K562 (cell line): ENCODE data around the gene MED16. TPM values are rescaled to one million over a fixed set of nuclear protein-coding genes. Genes with fewer than 3 reads are reported as not detected.

Source experiments
- ARHGAP35 ChIP-seq: fragments of 450-650 bp; IDR thresholded peaks from 2 replicates; pipeline ENCODE4 v1.6.1; 2018; ENCODE audit not compliant: partially characterized antibody
- ATF2 ChIP-seq: sonication (generic); formaldehyde crosslinking; IDR thresholded peaks from 2 replicates; pipeline ENCODE4 v1.8.1; 2022; ENCODE audit warnings: missing genetic modification reagents
- ATF3 ChIP-seq, 2 experiments: fragments of 450-650 bp in 1 of 2; sonication (generic) in 1 of 2; formaldehyde crosslinking in 1 of 2; IDR thresholded peaks in 1 of 2; conservative IDR thresholded peaks in 1 of 2; 2 replicates each; pipeline versions ENCODE4 v1.6.1 to v1.8.1; 2016 to 2023; ENCODE audit warnings: mild to moderate bottlenecking in 2 of 2, moderate library complexity in 2 of 2, inconsistent platforms in 1 of 2, missing genetic modification reagents in 1 of 2
- CBFA2T2 ChIP-seq: fragments of 450-650 bp; conservative IDR thresholded peaks from 2 replicates; pipeline ENCODE4 v1.6.1; 2017; ENCODE audit warnings: mild to moderate bottlenecking
- CBX1 ChIP-seq: sonication (generic); IDR thresholded peaks from 2 replicates; pipeline ENCODE4 v1.6.1; 2016; ENCODE audit warnings: antibody characterized with exemption, low read depth, mild to moderate bottlenecking
- CREB1 ChIP-seq, 2 experiments: sonication (generic) in 1 of 2; formaldehyde crosslinking in 1 of 2; IDR thresholded peaks; 2 replicates each; pipeline versions ENCODE4 v1.6.1 to v1.8.0; 2012 to 2022; ENCODE audit warnings: inconsistent platforms in 1 of 2, mild to moderate bottlenecking in 1 of 2, missing genetic modification reagents in 1 of 2, moderate library complexity in 1 of 2
- E2F5 ChIP-seq: sonication (generic); formaldehyde crosslinking; IDR thresholded peaks from 2 replicates; pipeline ENCODE4 v1.8.0; 2022; ENCODE audit warnings: mild to moderate bottlenecking, missing genetic modification reagents
- HLTF ChIP-seq: fragments of 450-650 bp; IDR thresholded peaks from 2 replicates; pipeline ENCODE4 v1.6.1; 2016
- KAT7 ChIP-seq: sonication (generic); formaldehyde crosslinking; IDR thresholded peaks from 2 replicates; pipeline ENCODE4 v1.8.0; 2022; ENCODE audit warnings: missing genetic modification reagents, mild to moderate bottlenecking, borderline replicate concordance
- NCOA2 ChIP-seq, 2 experiments: fragments of 450-650 bp; IDR thresholded peaks; 2 replicates each; pipeline ENCODE4 v1.6.1; 2018; ENCODE audit warnings: mild to moderate bottlenecking in 2 of 2, moderate library complexity in 1 of 2; ENCODE audit not compliant: partially characterized antibody in 2 of 2
- NONO ChIP-seq, 2 experiments: fragments of 200-400 bp in 1 of 2; fragments of 450-650 bp in 1 of 2; formaldehyde crosslinking in 1 of 2; IDR thresholded peaks; 2 replicates each; pipeline ENCODE4 v1.6.1; 2017; ENCODE audit warnings: low read depth in 2 of 2, mild to moderate bottlenecking in 2 of 2, moderate library complexity in 2 of 2, low read length in 1 of 2
- NR4A1 ChIP-seq, 2 experiments: fragments of 250-450 bp in 1 of 2; fragments of 450-650 bp in 1 of 2; sonication (Bioruptor Pico) in 1 of 2; IDR thresholded peaks; 2 replicates each; pipeline versions ENCODE4 v1.4.0 to v1.6.1; 2016 to 2020; ENCODE audit warnings: mild to moderate bottlenecking in 2 of 2, missing compliant biosample characterization in 1 of 2, missing genetic modification characterization in 1 of 2, moderate library complexity in 1 of 2
- PHF8 ChIP-seq: fragments of 200-600 bp; sonication (generic); IDR thresholded peaks from 2 replicates; pipeline ENCODE4 v1.6.1; 2012; ENCODE audit warnings: mixed run types, mild to moderate bottlenecking, inconsistent platforms, low read length, moderate library complexity, borderline replicate concordance
- PML ChIP-seq: IDR thresholded peaks from 2 replicates; pipeline ENCODE4 v1.6.1; 2012; ENCODE audit warnings: low read length, inconsistent platforms
- RBM34 ChIP-seq: fragments of 200-400 bp; formaldehyde crosslinking; IDR thresholded peaks from 2 replicates; pipeline ENCODE4 v1.6.1; 2018; ENCODE audit warnings: low read length, borderline replicate concordance; ENCODE audit not compliant: insufficient read depth
- TFAM ChIP-seq: fragments of 250-450 bp; sonication (Bioruptor Pico); conservative IDR thresholded peaks from 2 replicates; pipeline ENCODE4 v1.5.0; 2021; ENCODE audit warnings: mild to moderate bottlenecking, moderate library complexity
- TFAP4 ChIP-seq: sonication (generic); formaldehyde crosslinking; IDR thresholded peaks from 2 replicates; pipeline ENCODE4 v1.8.0; 2022; ENCODE audit warnings: missing genetic modification reagents, mild to moderate bottlenecking, moderate library complexity, borderline replicate concordance
- ZNF592 ChIP-seq: fragments of 450-650 bp; IDR thresholded peaks from 2 replicates; pipeline ENCODE4 v1.6.1; 2017; ENCODE audit warnings: antibody characterized with exemption, mild to moderate bottlenecking
- polyA plus RNA-seq, 8 experiments: library from polyadenylated mRNA; depleted of rRNA in 4 of 8; stranded (reverse) in 5 of 8; unstranded in 3 of 8; fragments of >200 nt; fragmentation: Nextera tagmentation in 2 of 8; fragmentation: Illumina TruSeq in 1 of 8; extraction: Ambion mirVana in 2 of 8; extraction: Trizol in 1 of 8; gene quantifications; 2 replicates each; pipeline versions ENCODE4 v1.2.1 to v1.2.3, GENCODE V29; 2011 to 2014; ENCODE audit warnings: inconsistent platforms in 1 of 8, missing spikeins in 1 of 8
- total RNA-seq, 7 experiments: library from RNA; depleted of rRNA in 6 of 7; stranded (reverse); fragments of >200 nt in 6 of 7; fragmentation: Illumina TruSeq in 2 of 7; extraction: Trizol in 2 of 7; gene quantifications; 2 replicates each; pipeline versions ENCODE4 v1.2.1 to v1.2.3, GENCODE V29; 2011 to 2021; ENCODE audit warnings: low replicate concordance in 1 of 7

The MED16 gene
- total and polyA plus RNA-seq, 9 of the 15 experiments (the other 6 are each of a cell fraction or from before 2014, with no cell fraction given): 0.89 to 59.9 (median 8.6) TPM

- TF ChIP-seq TFAP4 (CRISPR knock-in tag): peak; percentile 66; the same call in 1 of the 2 replicates
- no peak for TF ChIP-seq ARHGAP35
- TF ChIP-seq E2F5 (CRISPR knock-in tag): 0 out of 2 replicates have a peak, but pooled peaks have one; percentile 28
- no peak for TF ChIP-seq ATF3 (IDR thresholded peaks at IDR 0.05)
- no peak for TF ChIP-seq ATF3 (CRISPR knock-in tag; conservative IDR thresholded peaks at IDR 0.05)
- TF ChIP-seq NR4A1 (CRISPR knock-in tag; IDR thresholded peaks at IDR 0.05): no peak
- TF ChIP-seq NR4A1 (tag; IDR thresholded peaks at IDR 0.05): no peak
- no peak for TF ChIP-seq RBM34
- no peak for TF ChIP-seq PML
- TF ChIP-seq CBFA2T2: no peak
- TF ChIP-seq NONO (IDR thresholded peaks at IDR 0.05; ENCODE audit: low read depth in 2 of 2, low read length in 1 of 2): 0 out of 4 replicates have a peak, but pooled peaks of 1 of the 2 experiments have one; percentile 4
- TF ChIP-seq CBX1: no peak
- no peak for TF ChIP-seq CREB1 (IDR thresholded peaks at IDR 0.05)
- TF ChIP-seq CREB1 (CRISPR knock-in tag; IDR thresholded peaks at IDR 0.05): peak; percentile 28; the same call in 1 of the 2 replicates
- TF ChIP-seq ATF2 (CRISPR knock-in tag): no peak
- TF ChIP-seq TFAM (CRISPR knock-in tag): no peak
- TF ChIP-seq KAT7 (CRISPR knock-in tag): no peak
- no peak for TF ChIP-seq HLTF
- no peak for TF ChIP-seq NCOA2 (IDR thresholded peaks at IDR 0.05; ENCODE audit: partially characterized antibody in 2 of 2)
- peak; percentile 50; the same call in 1 of the 2 replicates for TF ChIP-seq ZNF592
- TF ChIP-seq PHF8: no peak
Observed at GRCh38 chr19:843180-843835, 49.7 kb downstream of the MED16 start (continued).
